ENCODE measurements around the gene PYGL.

Gene PYGL

GRCh38 chr14:50943943-50944646 is at the start of gene PYGL:
TSS of gene PYGL (minus strand) at chr14:50944483. CDS start at chr14:50944403, 80 bp downstream.
- TF ChIP-seq CTCF (IDR thresholded peaks at IDR 0.05; ENCODE audit: extremely low read depth, missing control alignments): no peak
- DNase-seq (ENCODE audit: low spot score): peak; percentile 82

- no peak for DNase-seq (ENCODE audit: low spot score)
These were observed 41.6 kb upstream of the PYGL start for GRCh38 chr14:50985859-50986331.

GRCh38 chr14:50985124-50985858 is 41.0 kb upstream of the PYGL start:
- no peak for DNase-seq (ENCODE audit: low spot score)
- TF ChIP-seq CTCF (IDR thresholded peaks at IDR 0.05; ENCODE audit: extremely low read depth, missing control alignments): no peak

More at GRCh38 chr14:50985859-50986331, 41.6 kb upstream of the PYGL start:
- TF ChIP-seq CTCF (IDR thresholded peaks at IDR 0.05; ENCODE audit: extremely low read depth, missing control alignments): no peak

- DNase-seq (ENCODE audit: low spot score): no peak
- TF ChIP-seq CTCF (IDR thresholded peaks at IDR 0.05; ENCODE audit: extremely low read depth, missing control alignments): no peak
These were observed 39.9 kb upstream of the PYGL start for GRCh38 chr14:50984036-50984710.

- DNase-seq (ENCODE audit: low spot score): no peak
- no peak for TF ChIP-seq CTCF (IDR thresholded peaks at IDR 0.05; ENCODE audit: extremely low read depth, missing control alignments)
These were observed 35.9 kb upstream of the PYGL start for GRCh38 chr14:50979941-50980850.

GRCh38 chr14:50978888-50979287 is 34.6 kb upstream of the PYGL start:
- no peak for TF ChIP-seq CTCF (IDR thresholded peaks at IDR 0.05; ENCODE audit: extremely low read depth, missing control alignments)
- no peak for DNase-seq (ENCODE audit: low spot score)

Measured in GM20000 (cell line).